UCSD-AML1 (cell line): ENCODE data around the gene BRME1.

Source experiments
- DNase-seq: peaks from one replicate; lab custom pipeline; 2025; ENCODE audit not compliant: unreplicated experiment; lab: John Stamatoyannopoulos, UW

Gene BRME1

GRCh38 chr19:13888281-13888680 is 17.6 kb downstream of the BRME1 start:
- no peak for DNase-seq

DNA sequence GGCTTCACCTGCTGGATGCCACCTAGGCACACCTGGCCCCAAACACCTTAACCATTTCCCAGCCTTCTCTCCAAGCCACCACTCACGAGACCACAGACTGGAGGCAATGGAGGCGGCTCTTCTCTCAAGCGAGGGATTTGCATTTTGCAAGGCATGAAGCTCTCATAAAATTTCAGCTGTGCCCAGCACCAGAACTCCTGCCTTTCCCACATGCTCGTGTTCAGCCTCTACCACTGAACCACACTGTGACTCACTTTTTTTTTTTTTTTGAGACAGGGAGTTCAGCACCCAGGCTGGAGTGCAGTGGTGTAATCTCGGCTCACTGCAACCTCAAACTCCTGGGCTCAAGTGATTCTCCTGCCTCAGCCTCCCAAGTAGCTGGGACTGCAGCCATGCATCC is 18.4 kb downstream of the BRME1 start:
- no peak for DNase-seq

GRCh38 chr19:13887018-13887436 is 18.9 kb downstream of the BRME1 start:
- DNase-seq = no peak

- peak; percentile 37 for DNase-seq
Measured at GRCh38 chr19:13885826-13886365, 20.0 kb downstream of the BRME1 start.

- DNase-seq = no peak
Measured at GRCh38 chr19:13884726-13885591, 21.0 kb downstream of the BRME1 start.

DNA sequence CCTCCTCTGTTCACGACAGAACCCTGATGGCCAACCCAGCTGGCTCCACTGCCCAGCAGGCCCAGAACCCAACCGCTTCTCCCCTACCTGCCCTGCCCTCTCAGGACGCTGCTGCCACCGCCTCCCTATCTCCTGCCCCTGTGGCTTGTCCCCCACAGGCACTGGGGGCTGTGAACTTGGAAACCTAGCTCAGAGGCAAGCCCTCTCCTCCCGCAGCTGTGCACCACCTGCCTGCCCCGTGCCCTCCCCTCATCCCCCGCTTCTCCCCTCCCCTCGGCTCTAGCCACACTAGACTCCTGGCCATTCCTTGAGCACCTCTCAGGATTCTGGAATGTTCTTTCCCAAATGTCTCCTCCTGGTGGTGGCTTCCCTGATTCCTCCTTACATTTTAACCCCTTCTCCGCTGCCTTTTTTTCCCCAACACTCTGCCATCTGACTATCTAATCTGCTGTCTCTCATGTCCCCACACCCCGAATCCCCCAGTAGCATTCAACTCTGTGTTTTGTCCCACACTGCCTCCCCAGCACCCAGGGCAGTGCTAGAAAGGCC is 22.3 kb downstream of the BRME1 start:
- DNase-seq = no peak

DNA sequence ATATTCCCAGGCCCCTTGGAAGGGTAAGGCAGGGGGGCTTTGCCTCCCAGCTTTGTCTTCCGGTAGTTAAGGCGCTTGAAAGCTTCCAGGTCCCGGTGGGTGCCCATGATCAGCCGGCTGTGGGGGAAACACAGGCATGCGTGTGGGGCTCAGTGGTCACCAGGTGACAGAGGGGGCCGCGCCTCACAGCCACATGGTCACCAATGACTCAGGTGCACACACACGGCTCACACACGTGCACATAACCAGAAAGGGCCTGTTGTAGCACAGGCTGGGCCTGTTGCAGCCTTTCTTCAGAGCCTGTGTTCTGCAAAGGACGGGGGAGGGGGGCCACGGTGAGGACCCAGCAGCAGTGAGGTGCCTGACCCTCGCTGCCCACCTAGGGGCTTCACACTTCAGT is 23.1 kb downstream of the BRME1 start:
- DNase-seq = no peak

DNA sequence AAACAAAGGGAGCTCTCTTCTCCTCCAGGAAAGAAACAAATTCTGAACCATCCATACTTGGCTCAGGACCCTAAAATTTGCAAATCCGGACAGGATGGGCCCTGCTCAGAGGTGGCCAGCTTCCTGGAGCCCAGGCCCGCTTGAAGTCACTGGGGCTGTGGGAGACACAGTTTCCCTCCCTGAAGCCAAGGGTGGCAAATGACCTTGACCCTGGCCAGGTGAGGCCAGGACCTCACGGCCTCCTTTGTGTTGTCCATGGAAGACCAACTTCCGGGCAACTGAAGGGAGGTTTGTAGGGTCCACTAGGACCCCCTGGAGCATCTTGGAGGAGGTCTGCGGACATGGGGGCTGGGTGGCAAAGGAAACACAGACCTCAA is 23.5 kb downstream of the BRME1 start:
- DNase-seq = no peak

GRCh38 chr19:13881692-13882418 is 24.1 kb downstream of the BRME1 start:
- peak; percentile 62 for DNase-seq

- DNase-seq = peak; percentile 69
Measured at GRCh38 chr19:13881251-13881691, 24.6 kb downstream of the BRME1 start.

GRCh38 chr19:13880059-13881043 is 25.6 kb downstream of the BRME1 start:
- DNase-seq = peak; percentile 96

- DNase-seq = no peak
Measured at GRCh38 chr19:13877303-13877702, 28.6 kb downstream of the BRME1 start.

GRCh38 chr19:13876834-13877233 is 29.1 kb downstream of the BRME1 start, which contains the start of gene NANOS3:
Gene NANOS3, plus strand, starts transcription at chr19:13877134. Its CDS starts 115 bp downstream, at chr19:13877249.
- no peak for DNase-seq

GRCh38 chr19:13875824-13876223 is 30.1 kb downstream of the BRME1 start:
- DNase-seq = no peak

GRCh38 chr19:13873834-13874515 is 31.9 kb downstream of the BRME1 start:
- DNase-seq = no peak

- DNase-seq = no peak
Measured at GRCh38 chr19:13872695-13873389, 33.1 kb downstream of the BRME1 start.

GRCh38 chr19:13872339-13872694 is 33.6 kb downstream of the BRME1 start:
- no peak for DNase-seq

GRCh38 chr19:13870873-13871272 is 35.0 kb downstream of the BRME1 start:
- DNase-seq = no peak

DNA sequence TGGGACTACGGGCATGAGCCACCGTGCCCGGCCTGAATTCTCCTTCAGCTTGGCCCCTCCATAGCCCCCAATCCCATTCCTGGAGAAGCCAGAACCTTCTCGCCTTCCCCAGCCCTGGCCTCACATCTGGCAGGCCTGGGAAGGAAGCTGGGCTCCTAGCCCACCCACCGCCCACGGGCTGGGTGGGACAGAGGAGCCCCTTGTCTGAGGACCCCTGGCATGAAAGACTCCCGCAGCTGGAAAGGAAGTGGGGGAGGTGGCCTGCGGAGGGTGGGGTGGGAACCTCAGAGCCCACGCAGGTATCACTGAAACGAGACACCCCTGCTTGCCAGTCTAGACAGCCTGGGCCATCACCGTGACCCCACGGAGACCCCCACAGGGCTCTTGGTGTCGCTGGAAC is 36.6 kb downstream of the BRME1 start:
- no peak for DNase-seq
